8988T (cell line): Measurements from ENCODE around the gene SFTPB.

Experiments
- DNase-seq: peaks from one replicate; pipeline ENCODE4 v3.0.0; 2011

Gene SFTPB

DNA sequence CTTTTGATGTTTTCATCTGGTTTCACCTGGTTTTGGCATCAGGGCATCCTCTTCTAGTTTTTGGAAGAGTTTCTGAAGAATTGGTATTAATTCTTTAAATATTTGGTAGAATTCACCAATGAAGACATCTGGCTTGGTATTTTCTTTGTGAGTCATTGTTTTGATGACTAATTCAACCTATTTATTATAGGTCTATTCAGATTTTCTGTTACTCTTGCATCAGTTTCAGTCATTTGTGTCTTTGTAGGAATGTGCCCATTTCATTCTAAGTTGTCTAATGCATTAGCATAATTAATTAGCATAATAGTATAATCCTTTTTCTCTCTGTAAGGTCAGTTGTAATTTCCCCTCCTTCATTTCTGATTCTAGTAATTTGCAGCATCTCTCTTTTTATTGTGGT lies 34.2 kb upstream of the SFTPB start:
- DNase-seq: no peak

DNA sequence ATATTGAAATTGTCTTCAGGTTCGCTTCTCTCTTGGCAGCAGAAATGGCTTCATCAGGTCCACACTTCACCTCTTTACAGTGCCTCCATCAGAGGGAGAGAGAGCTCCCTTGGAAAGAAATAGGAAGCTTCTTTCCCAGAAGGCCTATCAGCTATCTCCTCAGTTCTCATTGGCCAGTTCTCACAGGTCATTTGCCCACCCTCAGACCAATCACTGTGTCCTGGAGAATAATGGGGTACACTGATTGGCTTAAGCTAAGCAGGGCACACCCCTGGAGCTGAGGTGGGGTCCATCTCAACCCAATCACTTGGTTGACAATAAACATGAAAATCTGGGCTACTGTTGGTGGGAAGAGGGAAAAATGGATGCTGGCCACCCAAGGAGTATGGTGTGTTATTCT lies 31.3 kb upstream of the SFTPB start:
- no peak for DNase-seq

DNA sequence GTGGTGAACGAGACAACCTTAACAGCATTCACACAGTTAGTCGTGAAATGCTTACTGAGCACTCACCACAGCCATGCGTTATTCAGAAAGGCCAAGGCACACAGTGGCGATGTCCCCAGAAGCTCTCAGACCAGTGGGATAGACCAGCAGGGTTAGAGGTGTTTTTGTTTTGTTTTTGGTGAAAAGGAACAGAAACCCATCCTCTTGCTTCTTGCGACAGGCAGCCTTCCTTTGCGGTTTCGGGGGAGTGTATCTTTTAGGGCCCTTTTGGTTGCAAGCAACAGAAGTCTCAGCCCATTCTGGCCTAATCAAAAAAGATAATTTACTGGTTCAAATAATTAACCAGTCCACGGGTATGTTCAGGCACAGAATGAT lies 30.9 kb upstream of the SFTPB start:
- no peak for DNase-seq

DNA sequence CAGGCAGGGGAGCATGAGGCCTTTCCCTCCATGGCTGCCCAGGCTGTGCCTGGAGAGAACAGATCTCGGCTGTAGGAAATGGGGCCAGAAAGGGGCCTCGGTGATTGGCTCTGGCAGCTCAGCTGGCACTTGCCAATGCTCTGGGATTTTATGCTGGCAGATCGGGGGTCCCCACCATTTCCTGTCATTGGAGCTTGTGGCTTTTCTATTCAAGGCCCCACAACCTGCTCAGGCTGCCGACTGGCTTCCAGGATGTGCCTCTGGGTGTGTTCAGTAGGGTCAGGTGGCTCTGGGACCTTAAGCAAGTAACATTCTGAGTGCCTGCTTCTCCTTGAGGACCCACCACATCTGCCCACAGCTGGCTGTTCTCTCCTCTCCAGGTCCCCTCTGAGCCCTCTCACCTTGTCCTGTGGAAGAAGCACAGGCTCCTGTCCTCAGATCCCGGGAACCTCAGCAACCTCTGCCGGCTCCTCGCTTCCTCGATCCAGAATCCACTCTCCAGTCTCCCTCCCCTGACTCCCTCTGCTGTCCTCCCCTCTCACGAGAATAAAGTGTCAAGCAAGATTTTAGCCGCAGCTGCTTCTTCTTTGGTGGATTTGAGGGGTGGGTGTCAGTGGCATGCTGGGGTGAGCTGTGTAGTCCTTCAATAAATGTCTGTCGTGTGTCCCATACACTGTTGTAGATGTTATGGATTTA lies 30.3 kb upstream of the SFTPB start:
- no peak for DNase-seq

DNA sequence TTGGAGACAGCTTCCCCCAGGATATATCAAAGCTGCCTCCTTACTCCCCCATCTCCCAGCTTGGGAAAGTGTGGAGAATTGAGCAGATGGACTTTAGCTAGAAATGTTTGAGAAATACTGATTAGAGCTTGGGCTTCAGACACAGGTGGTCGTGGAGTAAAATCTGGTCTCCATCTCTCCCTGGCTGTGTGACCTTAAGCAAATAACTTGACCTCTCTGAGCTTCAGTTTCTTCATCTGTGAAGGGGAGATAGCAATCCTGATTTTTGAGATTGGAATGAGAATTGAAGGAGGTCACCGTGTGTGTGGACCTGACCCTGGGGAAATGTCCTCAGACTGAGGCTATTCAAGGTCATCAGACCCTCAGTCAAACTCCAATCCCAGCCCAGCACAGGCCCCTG lies 29.7 kb upstream of the SFTPB start:
- no peak for DNase-seq

DNA sequence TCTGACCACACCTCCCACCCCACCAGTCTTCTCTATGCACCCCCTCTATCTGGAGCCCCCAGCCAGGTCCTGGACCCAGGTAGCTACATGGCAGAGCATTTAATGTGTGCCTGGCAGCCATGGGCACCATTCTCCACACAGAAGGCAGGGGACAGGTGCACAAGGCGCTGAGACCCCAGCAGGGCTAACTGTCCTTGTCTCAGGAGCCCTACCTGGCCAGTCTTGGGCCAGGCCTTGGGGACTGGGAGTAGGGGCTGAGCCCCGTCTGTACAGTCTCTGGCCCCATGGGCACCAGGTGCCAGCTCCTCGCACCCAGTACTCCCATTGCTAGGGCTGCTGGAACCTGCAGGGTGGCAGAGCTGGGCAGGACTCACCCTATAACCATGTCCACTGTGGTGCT lies 29.1 kb upstream of the SFTPB start:
- no peak for DNase-seq

DNA sequence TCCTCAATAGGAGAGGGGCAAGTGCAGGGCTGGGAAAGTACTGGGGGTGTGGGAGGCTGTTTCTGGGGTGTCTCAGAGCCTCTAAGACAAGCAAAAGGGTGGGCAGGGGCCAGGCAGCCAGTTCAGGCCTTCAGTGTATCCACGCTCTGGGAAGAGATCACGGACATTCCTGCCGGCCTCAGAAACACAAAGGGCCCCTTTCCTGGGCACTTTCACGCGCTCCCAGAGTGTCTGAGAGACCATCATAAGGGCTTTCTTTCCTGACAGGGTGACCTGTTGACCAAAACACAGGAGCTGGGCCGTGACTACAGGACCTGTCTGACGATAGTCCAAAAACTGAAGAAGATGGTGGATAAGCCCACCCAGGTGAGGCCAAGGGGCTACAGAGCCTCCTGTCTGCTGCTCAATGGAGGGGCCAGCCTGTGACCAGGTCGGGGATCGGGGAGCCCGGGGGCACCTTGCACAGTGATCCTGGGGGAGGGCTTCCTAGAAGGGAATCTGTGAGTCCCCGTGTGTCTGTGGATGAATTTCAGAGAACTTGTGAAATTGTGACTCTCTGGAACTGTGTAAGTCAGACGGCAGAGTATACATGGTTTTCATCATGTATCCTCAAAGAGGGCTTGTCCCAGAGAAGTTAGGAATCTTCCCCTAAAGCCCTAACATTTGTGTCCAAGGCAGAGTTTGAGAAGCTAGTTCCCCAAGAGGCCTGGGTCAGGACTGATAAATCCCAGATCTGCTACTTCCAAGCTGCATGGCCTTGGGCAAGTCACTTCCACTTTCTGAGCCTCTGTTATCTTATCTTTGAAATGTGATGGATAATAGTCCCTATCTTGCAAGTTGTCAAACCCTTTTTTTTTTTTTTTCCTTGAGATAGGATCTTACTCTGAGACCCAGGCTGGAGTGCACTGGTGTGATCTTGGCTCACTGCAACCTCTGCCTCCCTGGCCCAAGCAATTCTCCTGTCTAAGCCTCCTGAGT lies 28.0 kb upstream of the SFTPB start:
- no peak for DNase-seq

DNA sequence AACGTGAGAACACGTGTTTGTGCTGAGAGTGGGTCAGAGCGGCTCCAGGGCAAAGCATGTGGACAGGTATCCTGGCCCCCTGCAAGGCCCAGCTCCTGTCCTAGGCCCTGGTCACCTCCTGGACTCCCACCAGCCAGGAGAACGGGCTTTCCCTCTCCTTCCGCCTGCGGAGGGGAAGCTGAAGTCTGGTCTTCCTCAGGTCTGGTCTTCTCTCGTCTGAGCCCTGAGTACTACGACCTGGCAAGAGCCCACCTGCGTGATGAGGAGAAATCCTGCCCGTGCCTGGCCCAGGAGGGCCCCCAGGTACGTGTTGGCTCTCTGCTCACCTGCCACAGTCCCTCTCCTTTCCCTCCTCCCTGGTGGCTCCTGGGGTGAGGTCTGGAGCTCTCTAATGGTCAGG lies 27.1 kb upstream of the SFTPB start:
- DNase-seq: no peak

DNA sequence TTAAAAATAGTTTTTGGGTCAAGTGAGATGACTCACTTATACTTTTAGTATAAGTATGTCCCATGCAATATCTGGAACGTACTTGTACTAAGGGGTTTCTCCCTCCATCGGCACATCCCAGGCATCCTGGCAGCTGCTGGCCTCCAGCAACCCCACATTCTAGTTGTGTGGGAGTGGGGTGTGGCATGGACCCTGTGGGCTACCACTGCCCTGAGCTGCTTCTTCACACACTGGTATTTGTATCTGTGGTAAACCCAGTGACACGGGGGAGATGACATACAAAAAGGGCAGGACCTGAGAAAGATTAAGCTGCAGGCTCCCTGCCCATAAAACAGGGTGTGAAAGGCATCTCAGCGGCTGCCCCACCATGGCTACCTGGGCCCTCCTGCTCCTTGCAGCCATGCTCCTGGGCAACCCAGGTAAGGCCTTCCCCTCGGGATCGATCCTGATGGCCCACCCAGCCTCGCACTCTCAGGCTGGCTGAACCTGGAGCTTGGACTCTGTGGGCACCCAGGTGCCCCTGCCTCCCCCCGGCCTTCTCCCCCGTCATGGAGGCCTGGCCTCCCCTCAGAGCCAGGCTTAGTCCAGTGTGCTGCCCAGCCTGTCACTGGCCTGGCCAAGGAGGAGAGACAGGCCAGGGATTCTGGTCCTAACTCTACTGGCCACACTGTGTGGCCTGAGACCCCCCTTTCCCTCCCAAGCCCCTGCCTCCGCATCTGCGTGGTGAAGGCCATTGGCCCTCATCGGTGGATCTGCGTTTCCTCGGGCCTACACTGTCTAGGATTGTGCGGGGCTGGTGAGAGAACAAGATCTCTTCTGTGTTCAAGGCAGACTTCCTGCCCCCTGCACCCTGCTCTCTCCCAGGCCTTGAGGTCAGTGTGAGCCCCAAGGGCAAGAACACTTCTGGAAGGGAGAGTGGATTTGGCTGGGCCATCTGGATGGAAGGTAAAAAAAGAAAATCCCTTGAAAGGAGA lies 26.3 kb upstream of the SFTPB start, which contains the start of gene GNLY:
Gene GNLY (plus strand): TSS at position 307 of the 974 bp plus-strand sequence. CDS start 61 bp downstream, at position 368.
- no peak for DNase-seq

DNA sequence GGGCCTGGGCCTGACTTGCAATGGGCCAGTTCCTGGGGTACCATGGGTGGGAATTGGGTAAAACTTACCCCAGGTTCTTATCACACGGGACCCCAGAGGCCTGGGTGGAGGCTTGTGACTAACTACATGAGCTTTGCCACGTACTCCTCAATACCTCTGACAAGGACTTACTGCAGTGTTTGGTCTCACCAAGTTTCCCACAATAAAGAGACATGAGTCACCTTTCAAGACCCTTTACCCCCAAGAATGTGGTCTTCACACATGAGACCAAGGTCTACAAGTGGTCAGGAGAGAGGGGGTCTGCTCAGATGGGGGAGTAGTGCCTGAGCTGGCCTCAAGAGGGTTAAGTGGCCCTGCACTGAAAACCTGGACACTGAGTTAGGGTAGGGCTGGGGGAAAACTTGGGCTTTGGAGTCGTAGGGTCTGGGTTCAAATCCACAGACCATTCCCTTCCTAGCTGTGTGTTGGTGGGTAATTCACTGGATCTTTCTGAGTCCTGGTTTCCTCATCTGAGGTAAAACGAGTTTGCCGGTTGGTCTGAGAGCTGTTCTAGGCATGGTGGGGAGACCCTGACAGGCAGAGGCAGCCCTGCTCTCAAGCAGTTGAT lies 24.1 kb upstream of the SFTPB start:
- DNase-seq: no peak

DNA sequence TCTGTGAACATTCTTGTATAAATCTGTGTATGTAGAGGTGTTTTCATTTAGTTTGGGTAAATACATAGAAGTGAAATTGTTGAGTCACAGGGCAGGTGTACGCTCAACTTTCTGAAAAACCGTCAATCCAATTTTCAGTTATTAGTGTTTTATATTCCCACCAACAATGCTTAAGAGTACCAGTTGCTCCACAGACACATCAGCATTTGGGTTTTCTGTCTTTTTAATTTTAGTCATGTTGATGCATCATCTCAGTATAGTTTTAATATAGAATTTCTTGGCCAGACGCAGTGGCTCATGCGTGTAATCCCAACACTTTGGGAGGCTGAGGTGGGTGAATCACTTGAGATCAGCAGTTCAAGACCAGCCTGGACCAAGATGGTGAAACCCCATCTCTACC lies 22.9 kb upstream of the SFTPB start:
- no peak for DNase-seq

DNA sequence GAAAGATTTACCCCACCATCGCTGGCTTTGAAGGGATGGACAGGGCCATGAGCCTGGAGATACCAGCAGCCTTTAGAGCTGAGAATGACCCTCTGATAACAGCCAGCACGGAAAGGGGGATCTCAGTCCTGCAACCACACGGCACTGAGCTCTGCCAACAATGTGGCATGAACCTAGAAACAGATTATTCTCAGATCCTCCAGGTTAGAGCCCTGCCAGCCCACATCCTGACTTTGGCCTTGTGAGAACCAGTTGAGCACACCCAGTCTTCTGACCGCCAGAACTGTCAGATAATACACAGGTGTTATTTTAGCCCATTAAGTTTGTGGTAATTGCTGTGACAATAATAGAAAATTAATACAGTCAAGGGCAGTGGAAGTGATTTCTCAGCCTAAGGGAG lies 16.8 kb upstream of the SFTPB start:
- no peak for DNase-seq

DNA sequence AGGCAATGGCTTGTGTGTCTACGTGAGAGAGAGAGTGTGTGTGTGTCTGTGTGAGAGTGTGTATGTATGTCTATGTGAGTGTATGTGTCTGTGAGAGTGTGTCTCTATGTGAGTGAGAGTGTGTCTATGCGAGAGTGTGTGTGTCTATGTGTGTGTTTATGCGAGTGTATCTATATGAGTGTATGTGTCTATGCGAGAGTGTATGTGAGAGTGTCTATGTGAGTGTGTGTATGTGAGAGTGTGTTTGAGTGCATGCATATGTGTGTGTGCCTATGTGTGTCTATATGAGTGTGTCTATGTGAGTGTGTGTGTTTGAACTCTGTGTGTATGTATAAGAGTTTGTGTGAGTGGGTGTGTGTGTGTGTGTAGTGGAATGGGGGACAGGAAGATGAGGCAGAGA lies 16.4 kb upstream of the SFTPB start:
- no peak for DNase-seq

DNA sequence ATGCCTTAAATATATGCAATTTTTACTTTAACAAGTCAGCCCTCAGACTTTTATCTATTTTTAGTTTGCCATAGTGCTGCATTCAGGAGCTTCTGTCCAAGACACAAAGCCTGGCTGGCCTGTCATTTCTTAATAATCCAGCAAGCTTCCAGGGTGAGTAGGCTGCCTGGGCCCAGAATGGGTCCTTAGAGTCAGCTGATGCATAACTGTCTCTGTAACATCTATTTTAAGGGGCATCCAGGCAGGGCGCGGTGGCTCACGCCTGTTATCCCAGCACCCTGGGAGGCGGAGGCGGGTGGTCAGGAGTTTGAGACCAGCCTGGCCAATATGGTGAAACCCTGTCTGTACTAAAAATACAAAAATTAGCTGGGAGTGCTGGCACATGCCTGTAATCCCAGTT lies 14.4 kb upstream of the SFTPB start:
- DNase-seq: no peak

DNA sequence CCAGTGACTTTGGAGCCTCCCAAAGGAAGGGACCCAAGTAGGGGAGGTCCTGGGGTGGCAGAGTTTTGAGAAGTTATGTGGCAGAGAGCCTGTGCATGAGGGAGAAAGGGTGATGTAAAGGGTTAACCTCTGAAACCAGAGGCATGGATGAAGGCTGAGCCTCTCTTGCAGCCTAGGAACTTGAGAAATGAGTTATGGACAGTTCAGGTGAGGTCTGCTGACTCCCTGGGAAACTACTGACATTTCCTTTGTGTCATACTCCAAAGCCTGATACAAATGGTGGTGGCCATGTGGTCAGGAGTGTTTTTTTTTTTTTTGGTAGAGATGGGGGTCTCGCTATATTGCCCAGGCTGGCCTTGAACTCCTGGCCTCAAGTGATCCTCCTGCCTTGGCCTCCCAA lies 13.8 kb upstream of the SFTPB start:
- DNase-seq: no peak

DNA sequence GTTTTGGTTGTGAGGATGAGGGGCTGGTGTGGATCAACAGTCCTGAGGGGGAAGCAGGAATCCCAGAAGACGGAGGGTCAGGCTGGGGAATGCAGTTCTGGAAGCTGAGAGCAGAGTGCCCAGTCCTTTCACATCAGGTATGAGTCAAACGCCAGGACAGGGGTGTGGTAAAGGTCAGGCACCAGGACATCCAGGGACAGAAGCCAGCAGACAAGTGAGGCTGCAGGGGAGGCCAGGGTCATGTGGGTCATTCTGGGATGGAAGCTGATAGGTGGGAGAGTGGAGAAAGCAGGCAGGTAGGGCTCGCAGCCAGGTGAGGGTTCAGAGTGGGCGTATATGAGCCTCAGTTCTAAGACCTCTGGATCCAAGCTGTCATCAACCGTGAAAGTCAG lies 13.4 kb upstream of the SFTPB start:
- DNase-seq: no peak

DNA sequence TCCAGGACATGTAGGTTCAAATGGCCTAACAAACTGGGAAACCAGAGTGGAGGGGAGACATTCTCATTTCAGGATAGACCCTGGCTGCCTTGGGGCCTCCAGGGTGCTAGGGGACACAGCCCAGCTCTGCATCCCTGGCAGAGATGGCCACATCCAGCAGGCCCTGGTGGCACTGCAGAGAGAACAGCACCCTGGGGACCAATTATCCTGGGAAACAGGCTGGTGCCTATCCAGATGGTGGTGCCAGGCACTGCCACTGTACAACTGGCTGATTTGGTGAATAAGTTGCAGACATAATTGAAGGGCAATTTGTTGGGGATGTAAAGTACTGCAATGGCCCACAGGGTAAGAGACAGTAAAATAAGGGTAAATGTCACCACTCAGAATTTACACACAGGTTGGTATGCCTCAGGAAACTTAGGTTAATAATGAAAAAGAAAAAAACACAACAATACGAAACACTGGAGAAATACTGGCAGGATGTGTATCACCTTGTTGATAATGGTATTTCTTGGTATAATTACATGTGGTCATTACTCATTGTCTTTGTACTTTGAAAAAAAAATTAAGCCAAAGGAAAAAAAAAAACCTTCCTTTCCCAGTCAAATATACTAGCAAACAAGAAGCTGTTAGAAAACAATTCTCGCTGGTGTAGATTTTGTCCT lies 12.8 kb upstream of the SFTPB start:
- no peak for DNase-seq

DNA sequence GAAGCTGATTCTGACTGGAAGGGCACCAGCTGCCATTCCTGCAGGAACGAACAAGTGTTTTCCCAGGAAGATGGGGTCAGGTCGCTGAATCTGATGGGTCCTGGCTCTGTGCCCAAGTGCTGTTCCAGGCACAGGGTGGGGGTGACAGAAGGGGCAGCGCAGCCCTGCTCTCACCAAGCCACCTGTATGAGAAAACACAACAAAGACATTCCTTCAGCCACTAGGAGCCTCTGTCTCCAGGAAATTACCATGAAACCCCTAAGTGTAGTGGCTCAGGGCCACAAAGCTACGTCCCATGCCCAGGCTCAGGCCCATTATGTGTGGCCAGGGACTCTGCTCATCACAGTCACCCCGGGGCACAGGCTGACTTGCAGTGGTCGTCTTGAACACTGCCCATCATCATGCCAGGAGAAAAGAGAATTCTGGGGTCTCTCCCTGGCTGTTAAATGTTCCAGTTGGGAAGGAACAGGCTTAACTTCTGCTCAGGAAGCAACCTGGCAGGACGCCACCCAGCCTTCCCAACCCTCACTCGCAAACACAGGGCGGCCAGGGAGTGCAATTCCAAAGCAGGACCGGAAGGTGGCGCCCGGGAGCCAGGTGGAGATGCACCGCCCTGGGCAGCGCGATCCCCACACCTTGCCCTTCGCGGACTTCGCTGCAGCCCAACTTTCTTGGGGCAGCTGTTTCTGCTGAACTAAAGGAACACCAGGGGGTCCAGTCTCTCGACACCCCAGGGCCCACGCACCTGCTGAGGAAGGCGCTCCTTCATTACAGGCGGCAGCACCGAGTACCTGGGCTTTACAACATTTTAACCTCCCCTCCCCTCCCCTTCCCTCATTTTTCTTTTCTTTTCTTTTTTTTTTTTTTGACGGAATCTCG lies 11.0 kb upstream of the SFTPB start:
- peak; percentile 88 for DNase-seq

DNA sequence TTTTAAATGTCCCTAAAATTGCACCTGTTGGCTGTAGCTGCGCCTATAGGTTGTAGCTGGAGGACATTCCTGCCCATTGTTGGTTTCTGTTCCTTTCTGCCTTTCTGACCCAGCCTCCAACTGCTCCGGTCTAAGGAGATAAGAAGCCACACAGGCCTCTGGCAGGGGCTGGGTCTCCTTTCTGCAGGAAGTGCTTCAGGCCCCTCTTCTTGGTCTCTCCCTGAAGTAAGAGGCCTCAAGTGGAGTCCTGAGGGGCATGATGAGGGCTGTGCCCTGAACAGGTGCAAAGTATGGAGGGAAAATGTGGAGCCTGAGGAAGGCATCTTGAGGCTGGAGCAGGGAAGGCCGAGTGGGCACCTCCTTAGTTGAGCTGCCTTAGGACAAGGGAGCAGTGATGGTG lies 10.4 kb upstream of the SFTPB start:
- DNase-seq: no peak

DNA sequence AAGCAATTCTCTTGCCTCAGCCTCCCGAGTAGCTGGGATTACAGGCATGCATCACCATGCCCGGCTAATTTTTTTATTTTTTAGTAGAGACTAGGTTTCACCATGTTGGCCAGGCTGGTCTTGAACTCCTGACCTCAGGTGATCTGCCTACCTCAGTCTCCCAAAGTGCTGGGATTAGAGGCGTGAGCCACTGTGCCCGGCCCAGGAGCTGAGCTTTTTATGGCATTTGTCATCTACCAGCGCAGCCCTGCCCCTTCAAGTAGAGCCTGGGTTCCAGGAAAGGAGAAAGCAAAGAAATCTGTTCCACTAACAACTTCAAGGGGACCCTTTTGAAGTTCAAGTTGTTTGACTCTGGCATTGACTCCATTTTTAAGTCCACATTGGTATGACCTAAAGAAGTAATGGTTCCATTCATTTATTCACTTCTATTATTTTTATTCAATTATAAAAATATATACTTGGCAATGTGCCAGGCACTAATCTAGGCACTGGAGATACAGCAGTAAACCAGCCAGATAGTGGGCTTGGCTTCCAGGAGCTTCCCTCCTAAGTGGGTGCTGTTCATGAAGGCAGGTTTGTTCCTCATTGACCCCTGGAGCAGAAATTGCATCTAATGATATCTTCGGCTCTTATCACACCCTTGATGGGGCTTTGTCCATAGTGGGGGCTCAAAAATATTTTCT lies 8.0 kb upstream of the SFTPB start:
- DNase-seq: no peak
